Right atrium auricular region (tissue), 2 donors: ENCODE results near the gene ZBTB20. TPM values are rescaled to one million over a fixed set of nuclear protein-coding genes. Genes with fewer than 3 reads are reported as not detected.

Source experiments
- DNase-seq: peaks from one replicate; pipeline ENCODE4 v3.0.0-alpha.2; 2019; ENCODE audit warnings: low spot score
- H3K27ac ChIP-seq, 2 donors: fragments of 200-600 bp; sonication (generic); 1 replicate in 1 of 2; 2 replicates in 1 of 2; pipeline ENCODE4 v1.5.1; 2016 to 2019
- H3K27me3 ChIP-seq, 2 donors: fragments of 200-600 bp; sonication (generic); one replicate each; pipeline versions ENCODE4 v1.5.1 to v1.6.0; 2017 to 2019
- H3K36me3 ChIP-seq: fragments of 200-600 bp; sonication (generic); one replicate; pipeline ENCODE4 v1.5.1; 2016
- H3K4me1 ChIP-seq, 2 donors: fragments of 200-600 bp; sonication (generic); one replicate each; pipeline versions ENCODE4 v1.5.1 to v1.6.0; 2017 to 2019
- H3K4me3 ChIP-seq, 2 donors: fragments of 200-600 bp; sonication (generic); 1 replicate in 1 of 2; 2 replicates in 1 of 2; pipeline ENCODE4 v1.5.1; 2017 to 2019; ENCODE audit warnings: mild to moderate bottlenecking in 1 of 2, moderate library complexity in 1 of 2
- H3K9me3 ChIP-seq, 2 donors: fragments of 200-600 bp; sonication (generic); one replicate each; pipeline ENCODE4 v1.5.1; 2019
- CTCF ChIP-seq, 2 donors: fragments of 200-600 bp; sonication (generic); IDR thresholded peaks; one replicate each; pipeline ENCODE4 v1.5.1; 2019; ENCODE audit warnings: antibody characterized with exemption in 2 of 2
- total RNA-seq, 2 donors: library from RNA; depleted of rRNA; stranded (reverse); fragments of >200 nt; gene quantifications; one replicate each; pipeline ENCODE4 v1.1.0, GENCODE V29; 2016

Gene ZBTB20
- total RNA-seq, 2 donors from 2014 or later, result 84.6 to 90.8 TPM

- Histone ChIP-seq H3K9me3 (no peaks in the 10 kb centered on the region), H3K4me1 (no peaks in the 10 kb centered on the region), H3K4me3 (no peak overlapping the region), H3K27ac (no peak overlapping the region), H3K36me3 (no peaks in the 10 kb centered on the region), H3K27me3 (no peaks in the 10 kb centered on the region)
- TF ChIP-seq CTCF (IDR thresholded peaks at IDR 0.05), result no peak
- no peak for DNase-seq
These were observed 383.0 kb downstream of the ZBTB20 start for GRCh38 chr3:114764056-114764492.

- no peak for TF ChIP-seq CTCF (IDR thresholded peaks at IDR 0.05)
- Histone ChIP-seq H3K4me1 (no peaks in the 10 kb centered on the region), H3K36me3 (no peaks in the 10 kb centered on the region), H3K9me3 (no peaks in the 10 kb centered on the region), H3K27ac (no peak overlapping the region), H3K4me3 (no peak overlapping the region), H3K27me3 (no peaks in the 10 kb centered on the region)
- DNase-seq, result no peak
These were observed 384.9 kb downstream of the ZBTB20 start for GRCh38 chr3:114762144-114762543.

- TF ChIP-seq CTCF (IDR thresholded peaks at IDR 0.05), result no peak
- Histone ChIP-seq H3K4me3 (no peak overlapping the region), H3K27me3 (no peaks in the 10 kb centered on the region), H3K36me3 (no peaks in the 10 kb centered on the region), H3K4me1 (no peaks in the 10 kb centered on the region), H3K9me3 (no peaks in the 10 kb centered on the region), H3K27ac (no peak overlapping the region)
- DNase-seq, result no peak
These were observed 386.4 kb downstream of the ZBTB20 start for GRCh38 chr3:114760679-114761078.

DNA sequence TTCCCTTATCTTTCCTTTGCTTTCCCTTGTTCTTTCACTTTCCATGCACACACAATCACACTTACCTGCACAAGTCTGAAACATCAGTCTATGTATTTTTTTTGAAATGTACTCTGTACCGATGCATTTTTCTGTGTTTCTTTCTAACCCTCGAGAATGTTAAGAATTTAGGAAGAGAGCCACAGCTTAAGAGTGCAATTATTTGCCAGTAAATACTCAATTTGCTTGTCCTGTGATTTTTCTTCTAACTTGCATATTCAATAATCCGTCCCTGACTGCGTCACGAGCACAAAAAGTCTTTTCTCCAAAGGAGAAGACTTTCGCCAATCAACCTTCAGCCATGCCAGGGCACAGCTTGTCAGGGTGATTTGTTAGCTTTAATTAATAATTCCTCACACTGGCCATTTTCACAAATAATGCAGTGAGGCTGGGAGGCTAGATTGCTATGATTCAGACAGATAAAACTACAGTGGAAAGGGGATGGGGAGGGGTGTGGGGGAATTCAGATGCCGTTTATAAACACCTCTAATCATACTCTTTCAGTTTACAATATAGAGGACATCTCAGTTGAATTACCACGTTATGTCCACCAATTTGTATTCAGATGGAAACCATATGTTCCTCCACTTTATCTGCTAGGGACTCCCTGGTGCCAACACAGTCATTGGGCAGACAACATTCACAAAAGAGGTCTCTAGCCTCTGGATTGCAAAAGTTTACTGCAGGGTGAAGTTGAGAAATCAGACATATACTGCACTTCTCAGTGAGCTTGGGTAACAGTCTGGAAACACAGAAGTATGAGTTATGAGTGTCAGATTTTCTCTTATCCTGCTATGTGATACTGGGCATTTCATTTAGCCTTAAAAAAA, 388.0 kb downstream of the ZBTB20 start:
- Histone ChIP-seq H3K4me3 (peak overlapping the region; percentile 13 to 32), H3K9me3 (no peaks in the 10 kb centered on the region), H3K27ac (peak overlapping the region; percentile 43 to 57), H3K27me3 (no peaks in the 10 kb centered on the region), H3K4me1 (no peaks in the 10 kb centered on the region), H3K36me3 (no peaks in the 10 kb centered on the region)
- no peak for DNase-seq
- TF ChIP-seq CTCF (IDR thresholded peaks at IDR 0.05), result no peak

GRCh38 chr3:114756506-114757279, 390.4 kb downstream of the ZBTB20 start:
- TF ChIP-seq CTCF (IDR thresholded peaks at IDR 0.05), result no peak
- H3K36me3 ChIP-seq, result no peaks in the 10 kb centered on the region
- peak; percentile 66 for DNase-seq
- peaks cover 0 to 5% of the 10 kb centered on the region in 2 donors for H3K4me1 ChIP-seq
- no peaks in the 10 kb centered on the region for H3K27me3 ChIP-seq
- H3K27ac ChIP-seq, result peak overlapping the region in 1 of 2 donors; percentile 57
- H3K4me3 ChIP-seq, result no peak overlapping the region
- no peaks in the 10 kb centered on the region for H3K9me3 ChIP-seq
